Measurements from ENCODE around the gene INPP5A. TPM values are rescaled to one million over a fixed set of nuclear protein-coding genes. Genes with fewer than 3 reads are reported as not detected.

The INPP5A gene
- total RNA-seq, 2 donors from 2014 or later = 14.8 to 18.6 TPM

DNA sequence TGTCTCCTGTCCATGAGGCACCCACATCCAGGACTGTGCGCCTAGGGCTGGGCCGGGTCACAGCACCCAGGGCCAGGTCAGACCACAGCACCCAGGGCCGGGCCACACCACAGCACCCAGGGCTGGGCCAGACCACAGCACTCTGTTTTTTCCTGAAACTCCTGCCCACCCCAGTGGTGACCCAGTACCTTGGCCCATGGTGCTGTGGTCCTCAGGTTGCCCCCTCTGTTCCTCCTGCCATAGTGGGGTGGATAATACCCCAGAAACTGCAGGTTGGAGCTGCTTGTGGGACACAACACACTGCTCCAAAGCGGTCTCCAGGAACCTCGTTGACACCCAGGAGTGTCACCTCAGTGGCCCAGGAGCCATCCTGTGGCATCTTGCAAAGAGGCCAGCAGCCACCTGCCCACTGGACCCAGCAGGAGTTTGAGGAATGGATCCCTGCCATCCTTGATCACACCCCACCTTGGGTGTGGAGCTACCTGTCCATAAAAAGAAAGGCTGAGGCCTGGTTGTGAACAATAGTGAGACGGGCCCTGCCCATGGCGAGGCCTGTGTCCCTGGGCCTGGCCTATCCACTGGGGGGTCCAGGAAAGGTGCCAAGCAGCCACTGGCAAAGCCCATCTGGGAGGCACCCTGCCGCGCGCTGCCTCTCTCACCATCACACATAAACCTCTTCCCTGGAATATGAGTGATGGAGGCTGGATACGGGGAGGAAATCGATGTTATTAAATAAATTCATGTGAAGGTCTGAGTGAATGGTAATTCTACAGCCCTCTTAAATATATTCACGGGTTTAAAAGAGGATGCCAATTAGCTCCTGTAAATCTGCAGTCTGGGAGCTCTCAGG, 159.4 kb downstream of the INPP5A start:
- Mint-ChIP-seq H3K4me1 (ENCODE audit: low read depth in 2 of 2) (peaks cover 10 to 19% of the 10 kb centered on the region in 2 donors), H3K27ac (peak overlapping the region in 1 of 2 donors; percentile 68), H3K36me3 (peaks cover 7% of the 10 kb centered on the region), H3K4me3 (no peak overlapping the region), H3K9me3 (no peaks in the 10 kb centered on the region), H3K27me3 (no peaks in the 10 kb centered on the region)
- DNase-seq (ENCODE audit: low spot score) (peak; percentile 55), ATAC-seq (peak; percentile 37 to 71)

DNA sequence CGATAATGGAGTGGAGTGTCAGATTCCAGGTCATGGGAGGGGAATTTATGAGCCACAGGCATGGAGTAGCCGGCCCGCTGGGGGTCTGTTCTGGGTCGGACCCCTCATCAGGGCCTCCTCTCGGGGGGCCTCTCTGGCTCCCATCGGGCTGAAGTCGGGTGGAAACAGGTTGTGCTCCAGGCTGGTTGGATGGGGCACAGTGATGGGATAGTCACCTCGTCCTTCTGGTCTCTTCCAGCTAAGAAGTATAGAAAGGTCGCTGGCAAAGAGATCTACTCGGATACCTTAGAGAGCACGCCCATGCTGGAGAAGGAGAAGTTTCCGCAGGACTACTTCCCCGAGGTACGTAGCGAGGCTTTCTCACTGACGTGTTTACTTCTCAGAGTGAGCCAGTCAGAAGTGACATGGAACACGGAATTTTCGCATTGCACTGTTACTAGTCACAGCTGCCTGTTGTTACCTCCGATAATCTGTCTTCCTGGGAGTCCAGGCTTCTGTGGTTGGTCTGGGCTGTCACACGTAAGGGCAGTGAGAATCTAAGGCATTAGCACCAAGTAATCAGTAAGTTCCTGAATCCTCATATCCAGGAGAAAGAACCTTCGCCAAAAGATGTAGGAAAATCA, 160.1 kb downstream of the INPP5A start:
- peak overlapping the region in 1 of 2 donors; percentile 68 for H3K27ac Mint-ChIP-seq
- peaks cover 10 to 25% of the 10 kb centered on the region in 2 donors for H3K4me1 Mint-ChIP-seq (ENCODE audit: low read depth in 2 of 2)
- H3K36me3 Mint-ChIP-seq = peaks cover 7% of the 10 kb centered on the region
- no peaks in the 10 kb centered on the region for H3K27me3 Mint-ChIP-seq
- H3K4me3 Mint-ChIP-seq = no peak overlapping the region
- no peaks in the 10 kb centered on the region for H3K9me3 Mint-ChIP-seq
- DNase-seq (ENCODE audit: low spot score) = peak; percentile 18
- ATAC-seq = no peak

GRCh38 chr10:132698211-132698751, 160.7 kb downstream of the INPP5A start:
- Mint-ChIP-seq H3K4me3 (no peak overlapping the region), H3K36me3 (peaks cover 7% of the 10 kb centered on the region), H3K4me1 (ENCODE audit: low read depth in 2 of 2) (peaks cover 12 to 27% of the 10 kb centered on the region in 2 donors), H3K9me3 (no peaks in the 10 kb centered on the region), H3K27ac (no peak overlapping the region), H3K27me3 (no peaks in the 10 kb centered on the region)
- peak; percentile 25 for DNase-seq (ENCODE audit: low spot score)
- no peak for ATAC-seq

- Mint-ChIP-seq H3K4me1 (ENCODE audit: low read depth in 2 of 2) (peaks cover 18 to 33% of the 10 kb centered on the region in 2 donors), H3K9me3 (no peaks in the 10 kb centered on the region), H3K36me3 (peaks cover 5% of the 10 kb centered on the region), H3K4me3 (no peak overlapping the region), H3K27me3 (no peaks in the 10 kb centered on the region), H3K27ac (no peak overlapping the region)
- DNase-seq (ENCODE audit: low spot score) = peak; percentile 34
- ATAC-seq = no peak
These were observed 161.3 kb downstream of the INPP5A start for GRCh38 chr10:132698761-132699391.

- Mint-ChIP-seq H3K4me3 (no peak overlapping the region), H3K27me3 (no peaks in the 10 kb centered on the region), H3K36me3 (no peaks in the 10 kb centered on the region), H3K9me3 (no peaks in the 10 kb centered on the region), H3K4me1 (ENCODE audit: low read depth in 2 of 2) (peaks cover 19 to 37% of the 10 kb centered on the region in 2 donors), H3K27ac (no peak overlapping the region)
- peak; percentile 49 for DNase-seq (ENCODE audit: low spot score)
- ATAC-seq = no peak
These were observed 162.0 kb downstream of the INPP5A start for GRCh38 chr10:132699411-132700155.

DNA sequence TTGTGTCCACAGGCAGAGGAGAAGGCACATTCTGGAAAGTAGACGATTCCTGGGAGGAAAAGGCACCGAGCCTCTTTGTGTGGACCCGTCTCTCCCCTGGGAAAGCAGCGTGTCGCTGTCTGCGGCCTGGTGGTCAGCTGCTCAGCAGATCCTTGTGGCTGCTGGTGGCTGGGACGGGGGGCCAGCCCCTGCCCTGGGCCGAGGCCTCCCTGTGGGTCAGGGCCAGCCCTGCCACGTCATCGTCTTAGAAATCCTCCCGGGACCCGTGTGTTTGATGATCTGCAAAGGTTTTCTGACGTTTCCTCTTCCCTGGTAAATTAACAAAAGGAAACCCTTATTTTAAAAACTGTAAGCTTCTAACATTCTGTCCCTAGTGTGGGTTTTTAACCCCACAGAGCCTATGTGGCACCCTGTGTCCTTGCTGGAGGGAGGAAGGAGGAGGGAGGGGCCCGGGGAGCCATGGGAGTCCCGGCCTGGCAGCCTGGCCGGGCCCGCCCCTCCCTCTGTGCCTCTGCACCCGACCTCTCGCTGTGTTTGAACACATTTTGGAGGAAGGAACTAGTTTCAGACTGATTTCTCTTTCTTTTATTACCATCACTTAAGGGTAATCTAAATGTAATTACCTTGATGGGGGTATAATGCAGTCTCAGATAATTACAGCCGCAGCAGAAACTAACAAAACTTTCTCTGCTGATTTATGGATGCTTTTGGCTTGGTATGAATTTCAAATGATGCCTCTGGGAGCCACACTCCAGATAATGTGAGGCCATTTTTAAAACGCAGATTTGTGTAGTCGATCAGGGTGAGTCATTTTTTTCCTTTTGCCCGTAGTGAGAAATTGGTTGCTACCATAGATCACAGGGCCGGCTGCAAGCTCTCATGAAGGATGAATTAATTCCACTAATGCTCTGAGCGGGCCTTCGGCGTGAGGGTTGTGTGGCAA, 162.8 kb downstream of the INPP5A start:
- Mint-ChIP-seq H3K4me1 (ENCODE audit: low read depth in 2 of 2) (peaks cover 19 to 35% of the 10 kb centered on the region in 2 donors), H3K4me3 (no peak overlapping the region), H3K27ac (no peak overlapping the region), H3K36me3 (no peaks in the 10 kb centered on the region), H3K27me3 (no peaks in the 10 kb centered on the region), H3K9me3 (no peaks in the 10 kb centered on the region)
- DNase-seq (ENCODE audit: low spot score) = peak; percentile 53
- no peak for ATAC-seq

- no peak for ATAC-seq
- Mint-ChIP-seq H3K27me3 (no peaks in the 10 kb centered on the region), H3K4me3 (no peak overlapping the region), H3K4me1 (ENCODE audit: low read depth in 2 of 2) (peaks cover 10 to 27% of the 10 kb centered on the region in 2 donors), H3K27ac (no peak overlapping the region), H3K36me3 (peaks cover 8% of the 10 kb centered on the region), H3K9me3 (peaks cover 4% of the 10 kb centered on the region)
- DNase-seq (ENCODE audit: low spot score) = peak; percentile 40
These were observed 163.7 kb downstream of the INPP5A start for GRCh38 chr10:132701099-132701845.

DNA sequence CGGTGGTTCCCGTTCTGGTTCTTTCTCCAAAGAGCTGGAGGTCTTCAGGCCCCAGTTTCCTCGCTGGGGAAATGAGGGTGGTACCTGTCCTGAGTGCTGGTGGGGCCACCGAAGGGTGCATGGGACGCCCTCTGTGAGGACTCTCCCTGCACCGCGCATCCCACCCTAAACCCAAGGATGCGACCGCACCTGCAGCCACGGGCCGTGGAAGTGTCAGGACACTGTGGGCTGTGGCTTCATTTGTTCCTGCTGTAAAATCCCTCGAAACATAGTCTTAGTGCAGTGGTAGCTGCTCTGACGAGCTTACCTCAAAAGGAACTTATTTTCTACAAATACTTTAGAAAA, 164.2 kb downstream of the INPP5A start:
- peaks cover 10% of the 10 kb centered on the region for H3K36me3 Mint-ChIP-seq
- peaks cover 4% of the 10 kb centered on the region for H3K9me3 Mint-ChIP-seq
- ATAC-seq = no peak
- DNase-seq (ENCODE audit: low spot score) = peak; percentile 8
- no peaks in the 10 kb centered on the region for H3K27me3 Mint-ChIP-seq
- peaks cover 9 to 23% of the 10 kb centered on the region in 2 donors for H3K4me1 Mint-ChIP-seq (ENCODE audit: low read depth in 2 of 2)
- no peak overlapping the region for H3K4me3 Mint-ChIP-seq
- H3K27ac Mint-ChIP-seq = no peak overlapping the region

DNA sequence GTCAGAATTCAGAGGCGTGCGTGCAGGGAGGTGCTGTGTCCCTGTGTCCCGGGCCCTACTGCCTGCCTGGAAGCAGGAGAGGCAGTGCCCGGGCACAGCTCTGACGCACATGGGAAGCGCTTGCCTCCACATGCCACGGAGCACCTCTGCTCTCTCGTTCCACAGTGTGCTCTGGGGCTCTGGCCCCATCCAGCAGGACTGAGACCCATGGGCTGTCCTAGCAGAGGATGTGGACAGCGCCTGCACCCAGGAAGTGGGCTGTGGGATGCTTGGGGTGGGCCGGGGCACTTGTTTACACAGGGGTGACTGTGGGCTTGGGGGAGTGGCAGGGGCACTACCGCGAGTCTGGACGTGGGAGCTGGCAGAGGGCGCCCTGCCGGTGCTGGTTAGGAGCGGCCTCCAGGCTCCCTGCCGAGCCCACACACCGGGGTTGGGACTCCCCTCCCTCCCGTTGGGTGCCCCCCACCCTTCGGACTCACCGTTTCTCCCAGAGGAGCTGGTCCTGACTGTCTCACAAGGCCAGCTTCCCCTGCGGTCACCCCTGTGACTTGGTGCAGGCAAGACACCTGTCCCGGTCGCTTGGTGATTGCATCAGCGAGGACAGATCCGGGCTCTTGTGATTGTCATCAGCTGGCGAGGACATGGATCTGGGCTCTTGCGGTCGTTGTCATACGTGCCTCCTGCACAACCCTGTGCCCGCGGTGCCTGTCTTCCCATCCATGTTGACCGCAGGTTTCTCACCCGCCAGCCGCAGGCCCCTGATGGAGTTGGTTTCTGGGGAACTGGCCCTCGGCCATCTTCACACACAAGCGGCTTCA, 165.2 kb downstream of the INPP5A start:
- Mint-ChIP-seq H3K27ac (no peak overlapping the region), H3K9me3 (peaks cover 4% of the 10 kb centered on the region)

DNA sequence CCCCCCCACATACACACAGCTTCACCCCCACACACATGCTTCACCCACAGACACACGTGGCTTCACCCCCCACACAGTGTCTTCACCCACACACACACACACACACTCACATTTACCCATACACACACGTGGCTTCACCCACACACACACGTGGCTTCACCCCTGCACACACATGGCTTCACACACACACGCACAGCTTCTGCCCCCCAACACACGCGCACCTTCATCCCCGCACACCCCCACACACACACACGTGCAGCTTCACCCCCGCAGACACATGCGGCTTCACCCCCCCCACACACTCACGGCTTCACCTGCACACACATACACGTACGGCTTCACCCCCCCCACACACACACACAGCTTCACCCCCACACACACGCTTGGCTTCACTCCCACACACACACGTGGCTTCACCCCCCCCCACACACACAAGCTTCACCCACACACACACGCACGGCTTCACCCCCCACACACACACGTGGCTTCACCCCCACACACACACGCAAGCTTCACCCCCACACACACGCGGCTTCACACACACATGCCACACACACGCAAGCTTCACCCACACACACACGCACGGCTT, 165.9 kb downstream of the INPP5A start:
- Mint-ChIP-seq H3K27me3 (no peaks in the 10 kb centered on the region), H3K36me3 (peaks cover 10% of the 10 kb centered on the region), H3K4me1 (ENCODE audit: low read depth in 2 of 2) (peaks cover 9 to 18% of the 10 kb centered on the region in 2 donors), H3K4me3 (peak overlapping the region; percentile 25), H3K27ac (no peak overlapping the region), H3K9me3 (peaks cover 4% of the 10 kb centered on the region)
- ATAC-seq (no peak), DNase-seq (ENCODE audit: low spot score) (peak; percentile 47)

More for the DNA sequence above, 165.2 kb downstream of the INPP5A start:
- Mint-ChIP-seq H3K36me3 (peaks cover 10% of the 10 kb centered on the region), H3K4me1 (ENCODE audit: low read depth in 2 of 2) (peaks cover 9 to 18% of the 10 kb centered on the region in 2 donors), H3K4me3 (peak overlapping the region; percentile 25), H3K27me3 (no peaks in the 10 kb centered on the region)
- ATAC-seq = peak; percentile 27 to 54
- DNase-seq (ENCODE audit: low spot score) = peak; percentile 60
